A549 (cell line): ENCODE measurements around the gene SCAP. TPM values are rescaled to one million over a fixed set of nuclear protein-coding genes. Genes with fewer than 3 reads are reported as not detected.

Experiments
- polyA plus RNA-seq, 4 experiments: library from polyadenylated mRNA; depleted of rRNA in 3 of 4; stranded (reverse); fragments of >200 nt; fragmentation: RNase III in 1 of 4; extraction: RNeasy Plus Mini Kit Qiagen cat#74134 plus additional on column Dnase treatment in 1 of 4; gene quantifications; 2 replicates in 3 of 4; 3 replicates in 1 of 4; pipeline ENCODE4 v1.2.3, GENCODE V29; 2011 to 2017
- small RNA-seq, 6 experiments: library from RNA; depleted of rRNA; stranded (forward); fragments of <200 nt; gene quantifications; one replicate each; pipeline ENCODE3, GENCODE V24; 2012

SCAP gene
- polyA plus RNA-seq, 2 of the 4 experiments (the other 2 are of a cell fraction), result 12.9 to 25.9 TPM

Small RNA genes within 50 kb of the gene (small RNA-seq; reads per million reads assigned to genes)
- 0 reads per million in 6 experiments for gene AC099778.2

Other genes starting within 250 kb of the SCAP start
- 8.9 and 15.5 TPM in 2 replicates for gene KIF9, start 193.1 kb downstream of the SCAP start, polyA plus RNA-seq (2011; rRNA removed)
- gene KIF9, start 193.1 kb downstream of the SCAP start, polyA plus RNA-seq (2017; fragmentation: RNase III; extraction: RNeasy Plus Mini Kit Qiagen cat#74134 plus additional on column Dnase treatment), result 12.6 to 16.6 TPM (median 14.0 TPM) in 3 replicates
- 18.5 and 20.7 TPM in 2 replicates for gene KLHL18, start 193.0 kb downstream of the SCAP start, polyA plus RNA-seq (2011; rRNA removed)
- gene KLHL18, start 193.0 kb downstream of the SCAP start, polyA plus RNA-seq (2017; fragmentation: RNase III; extraction: RNeasy Plus Mini Kit Qiagen cat#74134 plus additional on column Dnase treatment), result 13.6 to 16.2 TPM (median 14.3 TPM) in 3 replicates
- 1.5 and 3.1 TPM in 2 replicates for gene PTPN23, start 94.9 kb downstream of the SCAP start, polyA plus RNA-seq (2011; rRNA removed)
- 16.8 to 21.3 TPM (median 17.3 TPM) in 3 replicates for gene PTPN23, start 94.9 kb downstream of the SCAP start, polyA plus RNA-seq (2017; fragmentation: RNase III; extraction: RNeasy Plus Mini Kit Qiagen cat#74134 plus additional on column Dnase treatment)
- gene ELP6, start 37.8 kb upstream of the SCAP start, polyA plus RNA-seq (2011; rRNA removed), result 40.0 and 42.0 TPM in 2 replicates
- 36.3 to 39.4 TPM (median 36.5 TPM) in 3 replicates for gene ELP6, start 37.8 kb upstream of the SCAP start, polyA plus RNA-seq (2017; fragmentation: RNase III; extraction: RNeasy Plus Mini Kit Qiagen cat#74134 plus additional on column Dnase treatment)
- gene CSPG5, start 102.9 kb upstream of the SCAP start, polyA plus RNA-seq (2011; rRNA removed), result 0.14 and 0.38 TPM in 2 replicates
- 0.93 to 1.1 TPM (median 1.1 TPM) in 3 replicates for gene CSPG5, start 102.9 kb upstream of the SCAP start, polyA plus RNA-seq (2017; fragmentation: RNase III; extraction: RNeasy Plus Mini Kit Qiagen cat#74134 plus additional on column Dnase treatment)